GM12878 (cell line): ENCODE results near the gene DGLUCY. TPM values are rescaled to one million over a fixed set of nuclear protein-coding genes. Genes with fewer than 3 reads are reported as not detected.

Experiments
- ATAC-seq: fragments of 200-7000 bp; cut with Tn5 transposase; 3 replicates; pipeline ENCODE4 v1.9.1; 2020; ENCODE audit warnings: mild to moderate bottlenecking, moderate library complexity
- BruUV-seq: library from RNA; stranded (reverse); fragments of 400-500 nt; replicated peaks from 2 replicates; lab custom pipeline; 2021; lab: Mats Ljungman, UMichigan
- CTCF ChIA-PET: fragments of 300-600 bp; sonication (Branson Sonifier 250); formaldehyde crosslinking; extraction: SDS; loops from one replicate; lab custom pipeline; 2021; ENCODE audit warnings: inconsistent platforms; lab: Yijun Ruan, JAX
- POLR2A ChIA-PET: fragments of 350-600 bp; formaldehyde crosslinking; extraction: SDS; loops from one replicate; lab custom pipeline; 2021; ENCODE audit warnings: inconsistent platforms; lab: Charles Lee
- RAD21 ChIA-PET: fragments of 300-600 bp; sonication (Branson Sonifier 250); formaldehyde crosslinking; loops from one replicate; lab custom pipeline; 2023; ENCODE audit warnings: antibody characterized with exemption; ENCODE audit not compliant: unreplicated experiment; lab: Charles Lee
- SMC1A ChIA-PET: fragments of 300-600 bp; sonication (Branson Sonifier 250); formaldehyde crosslinking; loops from one replicate; lab custom pipeline; 2023; ENCODE audit not compliant: unreplicated experiment, uncharacterized antibody; lab: Charles Lee
- DNase-seq: peaks from one replicate; pipeline ENCODE4 v3.0.0-alpha.2; 2011; ENCODE audit warnings: low read depth, low spot score
- FAIRE-seq: peaks from 3 replicates; lab custom pipeline; 2011; peaks lifted over from hg19 to GRCh38; lab: Jason Lieb, UNC
- H2AFZ ChIP-seq: 2 replicates; pipeline ENCODE4 v1.6.0; 2011; ENCODE audit warnings: low read depth, low read length, control low read depth; ENCODE audit not compliant: control insufficient read depth
- H3K27ac ChIP-seq: 2 replicates; pipeline ENCODE4 v1.5.1; 2011; ENCODE audit warnings: control low read depth; ENCODE audit not compliant: control insufficient read depth, insufficient read depth
- H3K27me3 ChIP-seq, 2 experiments: replicated peaks in 1 of 2; 2 replicates each; pipeline versions ENCODE4 v1.6.0 to v1.6.1; 2011; ENCODE audit warnings: low read length in 1 of 2; ENCODE audit not compliant: control insufficient read depth in 2 of 2, insufficient read depth in 2 of 2
- H3K36me3 ChIP-seq, 2 experiments: 2 replicates each; pipeline ENCODE4 v1.5.1; 2011; ENCODE audit warnings: low read length in 1 of 2; ENCODE audit not compliant: control insufficient read depth in 2 of 2, insufficient read depth in 2 of 2
- H3K4me1 ChIP-seq: 2 replicates; pipeline ENCODE4 v1.6.1; 2011; ENCODE audit warnings: mild to moderate bottlenecking, low read length, moderate library complexity, mixed read lengths; ENCODE audit not compliant: control insufficient read depth, insufficient read depth
- H3K4me2 ChIP-seq: 2 replicates; pipeline ENCODE4 v1.6.0; 2011; ENCODE audit warnings: control low read depth; ENCODE audit not compliant: control insufficient read depth, insufficient read depth
- H3K4me3 ChIP-seq: fragments of 200-600 bp; sonication (generic); 2 replicates; pipeline ENCODE4 v1.5.1; 2016
- H3K79me2 ChIP-seq: 2 replicates; pipeline ENCODE4 v1.6.0; 2011; ENCODE audit warnings: low read length; ENCODE audit not compliant: control insufficient read depth, insufficient read depth
- H3K9ac ChIP-seq: 2 replicates; pipeline ENCODE4 v1.8.0; 2011; ENCODE audit warnings: low read length, control low read depth, mixed read lengths; ENCODE audit not compliant: control insufficient read depth, insufficient read depth
- H3K9me3 ChIP-seq: replicated peaks from 3 replicates; pipeline ENCODE4 v1.5.1; 2011; ENCODE audit warnings: mild to moderate bottlenecking, low read length; ENCODE audit not compliant: control insufficient read depth, insufficient read depth
- H4K20me1 ChIP-seq: 2 replicates; pipeline ENCODE4 v1.6.0; 2011; ENCODE audit not compliant: control insufficient read depth, insufficient read depth
- BACH1 ChIP-seq: fragments of 450-650 bp; IDR thresholded peaks from 2 replicates; pipeline ENCODE4 v1.6.1; 2017; ENCODE audit warnings: mild to moderate bottlenecking, borderline replicate concordance
- HSF1 ChIP-seq: fragments of 150-350 bp; IDR thresholded peaks from 2 replicates; pipeline ENCODE4 v1.6.1; 2014; ENCODE audit warnings: mild to moderate bottlenecking, low read depth, low read length
- MYC ChIP-seq: IDR thresholded peaks from 2 replicates; pipeline ENCODE4 v1.6.1; 2011; ENCODE audit warnings: mild to moderate bottlenecking, low read length, moderate library complexity, inconsistent platforms; ENCODE audit not compliant: insufficient read depth, insufficient replicate concordance, insufficient read length, severe bottlenecking
- NR2F1 ChIP-seq: fragments of 450-650 bp; conservative IDR thresholded peaks from 2 replicates; pipeline ENCODE4 v1.6.1; 2017; ENCODE audit warnings: mild to moderate bottlenecking
- POLR2AphosphoS5 ChIP-seq: IDR thresholded peaks from 2 replicates; pipeline ENCODE4 v1.6.1; 2011; ENCODE audit warnings: mild to moderate bottlenecking, low read length, inconsistent platforms
- SMC3 ChIP-seq: IDR thresholded peaks from 2 replicates; pipeline ENCODE4 v1.6.1; 2011; ENCODE audit warnings: low read length, improper control_type of control experiment, borderline replicate concordance
- SREBF1 ChIP-seq: IDR thresholded peaks from 2 replicates; pipeline ENCODE4 v1.6.1; 2012; ENCODE audit warnings: mild to moderate bottlenecking, low read length
- TCF7 ChIP-seq: IDR thresholded peaks from 2 replicates; pipeline ENCODE4 v1.6.1; 2014; ENCODE audit warnings: antibody characterized with exemption, borderline replicate concordance
- WGBS: methylation state at CpG from one replicate; pipeline ENCODE4 v1.1.6; 2016; ENCODE audit warnings: low lambda C conversion rate; ENCODE audit not compliant: insufficient replicate concordance, insufficient coverage; ENCODE audit errors: missing lambda C conversion rate; 5-methylcytosine and 5-hydroxymethylcytosine counted together
- in situ Hi-C: fragments of 300-500 bp; cut with MboI; formaldehyde crosslinking; loops from 9 replicates; pipeline ENCODE4 v1.14.3; 2018; ENCODE audit warnings: mixed read lengths
- intact Hi-C: fragments of 100-400 bp; cut with micrococcal nuclease; formaldehyde crosslinking; loops from one replicate; pipeline ENCODE4 v1.14.2; 2022; ENCODE audit not compliant: unreplicated experiment
- polyA plus RNA-seq, 11 experiments: library from polyadenylated mRNA; depleted of rRNA in 4 of 11; unstranded in 6 of 11; stranded (reverse) in 5 of 11; fragments of >200 nt; fragmentation: Nextera tagmentation in 4 of 11; fragmentation: Illumina TruSeq in 1 of 11; extraction: Ambion mirVana in 4 of 11; extraction: Trizol in 1 of 11; gene quantifications; 1 replicate in 1 of 11; 2 replicates in 10 of 11; pipeline versions ENCODE4 v1.2.1 to v1.2.3, GENCODE V29; 2011 to 2016; ENCODE audit warnings: inconsistent platforms in 2 of 11, missing spikeins in 2 of 11, low read depth in 1 of 11
- total RNA-seq, 4 experiments: library from RNA; depleted of rRNA in 3 of 4; stranded (reverse); fragments of >200 nt in 3 of 4; fragmentation: Illumina TruSeq in 1 of 4; extraction: Trizol in 1 of 4; gene quantifications; 2 replicates each; pipeline versions ENCODE4 v1.2.1 to v1.2.3, GENCODE V29; 2013 to 2021

The DGLUCY gene
- total and polyA plus RNA-seq, 10 of the 15 experiments (the other 5 are each of a cell fraction or from before 2014, with no cell fraction given): 15.0 to 70.3 (median 55.1) TPM

- ChIA-PET POLR2A (no interaction called here), SMC1A (no interaction called here), CTCF (no interaction called here), RAD21 (no interaction called here)
- no peak overlapping the region for H3K9ac ChIP-seq
- H3K36me3 ChIP-seq: peaks cover 7 to 16% of the 10 kb centered on the region in 2 experiments; a peak in 3 of 4 replicates
- H3K4me3 ChIP-seq: no peak overlapping the region
- H4K20me1 ChIP-seq: no peaks in the 10 kb centered on the region
- in situ Hi-C loops: no loop called here
- FAIRE-seq (no peak), DNase-seq (no peak), ATAC-seq (no peak)
- no peak for TF ChIP-seq MYC
- TF ChIP-seq POLR2AphosphoS5: no peak
- no peak for TF ChIP-seq SREBF1
- no peak for TF ChIP-seq HSF1
- no peak for TF ChIP-seq TCF7
- no peak for TF ChIP-seq SMC3
- TF ChIP-seq NR2F1: no peak
- TF ChIP-seq BACH1: 0 out of 2 replicates have a peak, but pooled peaks have one; percentile 28
- no peaks in the 10 kb centered on the region for H3K79me2 ChIP-seq
- intact Hi-C loops: loop anchor here (10.0 kb wide), 1 partner anchor 165 kb away; no protein-coding TSS in a partner anchor
- no peak overlapping the region for H2AFZ ChIP-seq
- no peak overlapping the region for H3K4me2 ChIP-seq
- no peaks in the 10 kb centered on the region for H3K4me1 ChIP-seq
- BruUV-seq: TSS peak; percentile 58
- WGBS: 90% methylated on average over 6 of the region's 6 CpGs
- H3K9me3 ChIP-seq: no peaks in the 10 kb centered on the region
- no peak overlapping the region for H3K27ac ChIP-seq
- no peaks in the 10 kb centered on the region for H3K27me3 ChIP-seq
These were observed 35.6 kb downstream of the DGLUCY start for GRCh38 chr14:91149462-91149861.
